PC-9 (cell line): ENCODE results near the gene PSEN1.

ENCODE experiments used
- EZH2 ChIP-seq: fragments of 200-600 bp; sonication (generic); IDR thresholded peaks from 2 replicates; pipeline ENCODE4 v1.8.0; 2017; ENCODE audit warnings: antibody characterized with exemption, low read depth
- TF ChIP-seq, protein P1 (sequence below): fragments of 200-600 bp; sonication (generic); conservative IDR thresholded peaks from 2 replicates; pipeline ENCODE4 v1.6.1; 2017; ENCODE audit warnings: mixed run types, antibody characterized with exemption, mild to moderate bottlenecking, moderate library complexity

DNA sequence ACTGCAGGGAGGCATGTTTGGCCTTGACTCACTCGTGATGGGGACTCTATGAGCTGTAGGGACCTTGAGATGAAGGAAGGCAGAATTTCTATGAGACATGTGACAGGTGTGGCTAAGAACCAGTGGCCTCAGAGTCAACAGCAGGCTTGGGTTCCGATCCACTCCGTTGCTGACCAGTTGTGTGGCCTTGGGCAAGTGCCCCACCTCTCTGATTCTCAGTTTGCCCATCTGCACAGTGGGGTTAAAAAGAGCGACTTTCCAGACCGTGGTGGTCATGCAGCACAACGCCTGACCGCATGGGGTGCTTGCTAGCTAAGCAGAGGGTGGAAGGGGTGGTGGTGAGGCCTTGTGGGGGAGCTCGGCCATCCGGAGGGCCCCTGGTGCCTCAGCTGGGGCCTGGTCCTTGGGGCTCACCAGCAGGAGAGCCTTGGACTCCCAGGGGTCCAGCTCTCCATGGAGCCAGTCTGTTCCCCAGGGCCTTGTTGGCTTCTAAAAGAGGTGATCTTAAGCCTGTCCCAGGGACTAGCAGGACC is 119.5 kb downstream of the PSEN1 start:
- TF ChIP-seq, protein P1, sequence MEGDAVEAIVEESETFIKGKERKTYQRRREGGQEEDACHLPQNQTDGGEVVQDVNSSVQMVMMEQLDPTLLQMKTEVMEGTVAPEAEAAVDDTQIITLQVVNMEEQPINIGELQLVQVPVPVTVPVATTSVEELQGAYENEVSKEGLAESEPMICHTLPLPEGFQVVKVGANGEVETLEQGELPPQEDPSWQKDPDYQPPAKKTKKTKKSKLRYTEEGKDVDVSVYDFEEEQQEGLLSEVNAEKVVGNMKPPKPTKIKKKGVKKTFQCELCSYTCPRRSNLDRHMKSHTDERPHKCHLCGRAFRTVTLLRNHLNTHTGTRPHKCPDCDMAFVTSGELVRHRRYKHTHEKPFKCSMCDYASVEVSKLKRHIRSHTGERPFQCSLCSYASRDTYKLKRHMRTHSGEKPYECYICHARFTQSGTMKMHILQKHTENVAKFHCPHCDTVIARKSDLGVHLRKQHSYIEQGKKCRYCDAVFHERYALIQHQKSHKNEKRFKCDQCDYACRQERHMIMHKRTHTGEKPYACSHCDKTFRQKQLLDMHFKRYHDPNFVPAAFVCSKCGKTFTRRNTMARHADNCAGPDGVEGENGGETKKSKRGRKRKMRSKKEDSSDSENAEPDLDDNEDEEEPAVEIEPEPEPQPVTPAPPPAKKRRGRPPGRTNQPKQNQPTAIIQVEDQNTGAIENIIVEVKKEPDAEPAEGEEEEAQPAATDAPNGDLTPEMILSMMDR = no peak
- TF ChIP-seq EZH2 = no peak
